Right renal cortex interstitium (tissue), 3 donors: ENCODE data around the gene RPTOR. TPM values are rescaled to one million over a fixed set of nuclear protein-coding genes. Genes with fewer than 3 reads are reported as not detected.
"Not testable (repeated sequence)": the region's sequence is repeated elsewhere in the genome, so short reads cannot be mapped to it uniquely, and the experiment has no call there.

ENCODE experiments used
- DNase-seq, 3 donors: peaks; one replicate each; pipeline ENCODE4 v3.0.0-alpha.2; 2013; ENCODE audit warnings: low read depth in 3 of 3, low spot score in 2 of 3
- polyA plus RNA-seq, 3 donors: library from polyadenylated mRNA; unstranded; fragments of 120-200 nt; gene quantifications; one replicate each; pipeline ENCODE4 v1.2.1, GENCODE V29; 2013; ENCODE audit not compliant: insufficient read length in 3 of 3

RPTOR gene
- polyA plus RNA-seq, 3 donors: 16.7 to 18.7 (median 17.1) TPM

DNA sequence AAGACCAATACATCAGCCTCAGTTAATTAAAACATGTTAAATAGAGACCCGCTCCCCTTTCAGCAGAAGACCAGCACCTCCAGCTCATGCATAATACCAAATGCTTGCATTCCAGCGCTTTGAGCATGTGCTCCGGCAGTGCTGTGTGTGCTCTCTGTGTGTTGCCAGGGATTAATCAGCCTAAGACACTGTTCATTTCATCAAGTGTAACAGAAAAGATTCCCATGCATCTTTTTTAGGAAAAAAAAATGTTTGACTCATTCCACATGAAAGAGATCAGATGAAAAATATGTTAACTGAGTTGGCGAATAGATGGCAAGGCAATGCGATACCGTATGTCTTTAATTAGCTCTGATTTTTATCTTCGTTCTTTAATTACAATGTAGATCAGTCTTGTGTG is 187.6 kb downstream of the RPTOR start:
- DNase-seq: no peak

DNA sequence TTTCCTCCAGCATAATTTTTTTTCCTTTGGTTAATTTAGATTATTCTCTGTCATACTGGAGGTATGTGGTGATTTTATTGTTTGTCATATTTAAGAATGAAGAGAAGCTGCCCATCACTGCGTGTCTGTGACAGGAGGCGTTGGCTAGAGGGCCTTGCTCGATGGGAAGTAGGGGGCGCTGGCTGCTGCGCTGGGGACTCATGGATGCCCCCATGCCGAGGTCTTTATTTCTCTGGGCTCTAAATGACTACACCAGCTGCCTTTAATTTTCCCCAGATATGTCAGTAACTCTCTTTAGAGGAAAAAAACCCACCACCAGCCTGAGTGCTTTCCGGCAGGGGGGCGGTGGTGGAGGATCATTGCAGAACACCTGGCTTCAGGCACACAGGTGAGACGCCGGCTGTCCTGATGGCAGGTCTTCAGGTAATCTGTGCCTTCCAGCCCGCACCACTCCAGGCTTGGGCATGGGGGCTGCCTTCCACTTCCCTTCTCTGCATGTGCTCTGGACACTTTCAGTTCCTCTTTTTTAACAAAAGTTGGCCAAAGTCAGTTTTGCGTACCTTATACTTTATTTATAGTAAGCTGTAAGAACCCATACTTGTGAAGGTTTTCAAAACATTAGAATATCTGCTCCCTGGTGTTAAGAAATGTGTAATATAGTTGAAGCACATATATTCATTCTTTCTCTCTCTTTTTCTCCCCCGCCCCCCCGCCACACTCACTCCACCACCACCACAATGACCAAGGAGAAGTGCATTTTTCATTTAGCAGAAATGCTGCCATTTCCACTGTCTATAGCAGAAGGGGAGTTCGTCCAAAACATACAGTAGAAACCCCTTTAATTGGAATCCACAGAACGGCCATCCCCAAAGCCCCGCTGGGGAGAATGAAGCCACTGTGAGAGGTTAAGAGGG is 192.7 kb downstream of the RPTOR start:
- DNase-seq: no peak

DNA sequence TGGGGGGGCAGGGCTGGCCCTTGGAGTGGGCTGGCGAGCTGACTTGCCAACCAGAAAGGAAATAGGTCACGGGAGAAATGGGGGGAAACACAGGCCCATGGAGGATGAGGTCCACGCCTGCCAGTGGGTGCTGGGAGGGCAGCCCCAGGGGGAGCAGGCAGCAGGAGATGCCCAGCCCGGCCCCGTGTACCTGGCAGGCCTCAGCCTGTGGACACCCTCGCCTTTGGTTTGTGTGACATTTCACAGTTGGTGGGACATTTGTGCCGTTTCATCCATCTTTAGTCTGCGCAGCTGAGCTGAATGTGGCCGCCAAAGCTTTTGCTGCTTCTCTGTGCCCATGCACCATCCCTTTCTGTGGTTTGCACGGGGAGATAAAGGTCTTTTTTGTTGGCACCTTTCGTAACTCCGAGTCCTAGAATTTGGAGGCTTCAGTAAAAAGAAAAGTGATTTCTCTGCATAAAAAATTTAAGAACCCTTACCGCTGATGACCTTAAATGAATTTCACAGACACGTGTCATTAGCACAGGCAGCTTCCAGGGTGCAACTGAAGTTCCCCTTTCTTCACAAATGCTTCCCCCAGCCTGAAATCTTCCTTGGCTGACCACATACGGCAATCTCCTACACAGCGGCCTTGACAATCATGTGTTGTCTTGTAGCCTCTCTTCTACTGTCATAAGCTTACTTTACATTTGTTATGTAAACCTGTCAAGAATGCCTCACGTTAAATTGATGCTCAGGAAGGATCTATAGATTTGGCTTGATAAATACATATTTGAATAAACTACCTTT is 193.6 kb downstream of the RPTOR start:
- no peak for DNase-seq

DNA sequence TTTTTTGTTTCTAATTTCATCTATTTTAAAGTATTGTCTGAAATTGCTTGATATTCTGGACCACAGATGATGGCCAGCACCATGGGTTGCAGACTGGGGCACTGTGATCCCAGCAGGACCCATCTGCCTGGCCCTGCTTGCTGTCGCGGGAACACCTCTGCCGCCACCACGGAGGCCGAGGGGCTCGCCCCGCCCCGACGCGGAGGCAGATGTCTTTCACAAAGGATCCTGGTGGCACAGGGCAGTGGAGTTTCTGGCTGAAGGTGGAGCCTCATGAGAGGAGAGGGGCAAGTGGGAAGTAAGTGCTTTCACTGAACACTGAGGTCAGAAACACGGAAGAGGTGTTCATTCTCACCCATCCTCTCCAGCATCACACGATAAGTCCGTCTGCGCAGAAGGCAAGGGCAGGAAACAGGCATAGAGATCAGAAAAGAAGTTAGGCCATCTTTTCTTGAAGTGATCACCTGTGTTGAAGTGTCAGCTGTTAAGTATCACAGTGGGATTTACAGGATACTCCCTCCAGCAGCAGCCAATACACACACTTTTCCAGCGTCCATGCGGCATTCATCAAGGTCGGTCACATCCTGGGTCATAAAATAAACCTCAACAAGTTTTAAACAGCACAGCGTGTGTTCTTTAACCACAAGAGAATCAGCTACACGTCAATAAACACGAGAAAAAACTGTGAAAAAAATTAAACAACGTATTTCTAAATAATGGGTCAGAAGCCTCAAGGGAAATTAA is 194.5 kb downstream of the RPTOR start:
- no peak for DNase-seq

DNA sequence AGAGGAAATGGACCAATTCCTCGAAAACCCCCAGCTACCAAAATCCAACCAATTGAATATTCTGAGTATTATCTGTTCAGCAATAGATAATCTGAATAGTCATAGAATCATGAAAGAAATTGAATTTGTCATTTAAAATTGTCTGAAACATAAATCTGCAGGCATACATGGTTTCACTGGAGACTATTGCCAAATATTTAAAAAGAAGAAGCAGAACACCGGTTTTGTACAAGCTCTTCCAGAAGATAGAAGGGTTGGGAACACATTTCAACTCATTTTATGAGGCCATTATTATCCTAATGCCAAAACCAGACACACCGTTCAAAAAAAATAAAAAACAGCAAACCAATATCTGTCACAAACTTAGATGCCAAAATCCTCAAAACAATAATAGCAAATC is 195.5 kb downstream of the RPTOR start:
- no peak for DNase-seq

DNA sequence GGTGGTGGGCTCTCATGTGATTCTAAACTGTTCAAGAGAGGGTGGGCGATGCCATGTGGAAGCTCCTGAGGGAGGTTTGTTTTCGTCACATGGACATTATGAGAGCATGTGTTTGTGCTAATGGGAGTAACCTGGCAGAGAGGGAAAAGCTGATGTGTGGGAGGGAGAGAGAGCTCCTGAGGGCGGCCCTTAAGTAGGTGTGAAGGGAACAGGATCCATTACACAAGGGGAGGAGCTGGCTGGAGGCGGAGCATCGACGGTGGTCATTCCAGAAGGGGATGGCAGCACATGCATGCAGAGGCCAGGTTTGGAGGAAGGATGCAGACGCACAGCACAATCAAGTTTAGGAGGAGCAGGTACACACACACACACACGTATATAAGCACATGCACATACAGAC is 197.5 kb downstream of the RPTOR start:
- no peak for DNase-seq

DNA sequence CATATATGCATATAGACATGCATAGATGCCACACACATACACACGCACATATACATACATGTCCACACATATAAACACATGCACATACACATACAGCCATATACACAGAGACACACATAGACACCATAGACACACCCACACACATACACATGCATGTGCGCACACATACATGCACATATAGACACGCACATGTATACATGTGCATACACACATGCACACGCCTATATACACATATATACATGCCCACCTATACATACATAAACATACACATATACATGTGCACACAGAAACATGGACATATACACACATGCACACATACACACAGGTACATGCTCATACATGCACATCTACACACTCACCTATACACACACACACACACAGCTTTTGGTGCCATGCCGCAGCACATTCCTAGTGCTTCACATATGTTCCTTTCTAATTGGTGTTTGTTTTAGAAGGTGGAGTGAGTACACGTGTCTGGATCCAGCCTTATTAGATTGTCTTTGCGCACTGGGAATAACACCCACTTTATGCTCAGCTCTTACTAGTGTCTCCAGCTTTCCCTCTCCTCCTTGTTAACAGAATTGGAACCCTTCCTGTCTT is 198.0 kb downstream of the RPTOR start:
- DNase-seq: no peak

DNA sequence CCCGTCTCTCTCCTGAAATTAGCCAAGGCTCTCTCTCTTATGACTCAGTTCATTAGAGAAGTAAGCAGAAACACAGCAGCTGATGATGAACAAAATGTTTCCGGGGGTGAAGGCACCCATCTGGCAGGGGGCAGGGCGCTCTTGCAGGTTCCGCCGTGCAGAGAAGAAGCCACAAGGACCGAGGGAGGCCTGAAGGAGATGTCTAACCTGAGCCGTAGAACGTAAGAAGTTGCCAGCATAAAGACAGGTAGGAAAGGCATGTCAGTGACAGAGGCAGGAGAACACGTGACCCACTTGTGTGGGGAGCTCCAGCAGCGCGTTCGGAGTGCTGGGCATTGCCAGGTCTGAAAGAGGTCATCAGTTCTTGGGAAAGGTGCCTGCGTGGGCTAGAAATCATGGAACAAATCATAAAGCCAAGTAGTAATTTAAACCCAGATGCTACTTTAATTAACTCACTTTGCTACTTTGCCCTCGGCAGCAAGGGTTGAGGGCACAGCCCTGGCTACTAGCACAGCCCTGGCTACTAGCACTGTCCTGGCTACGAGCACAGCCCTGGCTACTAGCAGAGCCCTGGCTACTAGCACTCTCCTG is 198.6 kb downstream of the RPTOR start:
- DNase-seq: no peak

DNA sequence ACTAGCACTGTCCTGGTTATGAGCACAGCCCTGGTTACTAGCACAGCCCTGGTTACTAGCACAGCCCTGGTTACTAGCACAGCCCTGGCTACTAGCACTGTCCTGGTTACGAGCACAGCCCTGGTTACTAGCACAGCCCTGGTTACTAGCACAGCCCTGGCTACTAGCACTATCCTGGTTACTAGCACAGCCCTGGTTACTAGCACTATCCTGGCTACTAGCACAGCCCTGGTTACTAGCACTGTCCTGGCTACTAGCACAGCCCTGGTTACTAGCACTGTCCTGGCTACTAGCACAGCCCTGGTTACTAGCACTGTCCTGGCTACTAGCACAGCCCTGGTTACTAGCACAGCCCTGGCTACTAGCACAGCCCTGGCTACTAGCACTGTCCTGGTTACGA is 199.3 kb downstream of the RPTOR start:
- not testable (repeated sequence) for DNase-seq

DNA sequence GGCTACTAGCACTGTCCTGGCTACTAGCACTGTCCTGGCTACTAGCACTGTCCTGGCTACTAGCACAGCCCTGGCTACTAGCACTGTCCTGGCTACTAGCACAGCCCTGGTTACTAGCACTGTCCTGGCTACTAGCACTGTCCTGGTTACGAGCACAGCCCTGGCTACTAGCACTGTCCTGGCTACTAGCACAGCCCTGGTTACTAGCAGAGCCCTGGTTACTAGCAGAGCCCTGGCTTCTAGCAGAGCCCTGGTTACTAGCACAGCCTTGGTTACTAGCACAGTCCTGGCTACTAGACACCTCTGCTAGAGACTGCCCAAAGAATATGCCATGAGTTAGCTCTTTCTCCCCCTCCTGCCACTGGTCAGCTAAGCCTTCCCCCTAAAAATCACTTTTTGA is 200.1 kb downstream of the RPTOR start:
- not testable (repeated sequence) for DNase-seq

DNA sequence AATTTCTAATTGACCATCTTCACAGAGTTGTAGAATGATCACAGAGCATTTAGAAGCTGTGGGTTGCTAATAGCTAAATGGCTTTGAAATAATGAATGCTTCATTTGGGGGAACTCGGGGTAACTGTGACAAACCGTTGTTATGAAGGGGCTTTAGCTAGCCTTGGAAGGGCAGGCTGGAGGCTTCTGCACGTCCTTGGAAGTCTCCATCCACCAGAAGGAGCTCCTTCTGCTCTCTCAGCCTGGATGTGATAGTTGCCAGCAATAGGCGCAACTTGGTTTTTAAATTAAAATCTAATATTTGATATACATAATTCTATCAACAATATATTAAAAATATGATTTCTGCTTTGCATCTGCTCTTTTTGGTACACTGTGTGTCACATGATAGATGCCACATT is 200.5 kb downstream of the RPTOR start:
- no peak for DNase-seq

DNA sequence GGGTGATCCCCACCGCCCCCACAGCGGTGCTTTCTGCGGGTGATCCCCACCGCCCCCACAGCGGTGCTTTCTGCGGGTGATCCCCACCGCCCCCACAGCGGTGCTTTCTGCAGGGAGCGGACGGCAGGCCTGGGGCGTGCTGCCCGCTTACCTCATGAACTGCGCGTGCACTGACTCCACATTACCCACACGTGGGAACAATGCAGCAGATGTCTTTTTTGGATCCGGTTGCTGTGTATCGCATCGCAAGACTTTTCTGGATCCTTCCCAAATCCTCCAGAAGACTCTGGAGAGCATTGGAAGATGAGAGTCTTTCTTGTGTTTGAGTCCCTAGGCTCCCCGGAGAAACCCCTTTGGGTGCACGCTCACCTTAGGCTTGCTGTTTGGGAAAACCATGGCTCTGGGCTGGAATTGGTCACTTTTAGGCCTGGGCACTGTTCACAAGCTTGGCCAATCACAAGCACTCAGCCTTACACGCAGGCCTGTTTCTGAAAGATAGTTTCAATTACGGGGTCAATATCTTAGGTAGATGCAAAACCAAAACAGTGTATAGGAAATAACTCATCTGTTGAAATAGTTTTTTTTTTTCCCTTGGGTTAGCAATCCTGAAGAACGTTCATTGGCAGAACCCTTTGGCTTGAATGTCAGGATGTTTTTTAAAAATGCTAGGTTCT is 201.8 kb downstream of the RPTOR start:
- DNase-seq: no peak

DNA sequence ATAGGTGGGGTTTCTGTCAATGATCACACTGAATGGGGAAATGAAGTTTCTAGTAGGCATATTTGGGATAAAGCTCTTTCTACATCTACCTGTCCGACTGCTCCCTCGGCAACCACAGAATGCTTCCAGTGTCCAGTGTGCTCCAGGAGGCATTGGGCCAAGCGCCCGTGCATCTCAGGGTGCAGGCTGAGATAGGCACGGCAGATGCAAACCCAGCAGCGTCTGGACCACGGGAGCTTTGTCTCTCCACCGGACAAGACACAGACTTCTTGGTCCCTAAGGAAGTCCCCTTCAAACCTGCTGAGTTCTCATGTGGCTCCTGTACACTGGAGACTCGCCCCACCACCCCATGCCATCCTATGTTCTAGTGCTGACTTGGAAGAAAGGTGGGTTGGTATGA is 202.8 kb downstream of the RPTOR start:
- DNase-seq: no peak

DNA sequence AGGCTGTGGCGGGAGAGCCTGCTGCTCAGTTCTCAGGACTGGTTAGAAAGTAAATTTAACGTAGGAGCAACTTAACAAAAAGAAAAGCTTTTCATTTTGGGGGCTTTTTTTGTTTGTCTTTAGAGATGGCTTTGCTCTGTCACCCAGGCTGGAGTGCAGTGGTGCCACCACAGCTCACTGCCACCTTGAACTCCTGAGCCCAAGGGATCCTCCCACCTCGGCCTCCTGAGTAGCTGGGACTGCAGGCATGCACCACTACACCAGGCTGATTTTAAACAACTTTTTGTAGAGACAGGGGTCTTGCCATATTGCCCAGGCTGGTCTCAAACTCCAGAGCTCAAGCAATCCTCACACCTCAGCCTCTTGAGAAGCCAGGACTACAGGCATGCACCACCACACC is 205.0 kb downstream of the RPTOR start:
- no peak for DNase-seq

DNA sequence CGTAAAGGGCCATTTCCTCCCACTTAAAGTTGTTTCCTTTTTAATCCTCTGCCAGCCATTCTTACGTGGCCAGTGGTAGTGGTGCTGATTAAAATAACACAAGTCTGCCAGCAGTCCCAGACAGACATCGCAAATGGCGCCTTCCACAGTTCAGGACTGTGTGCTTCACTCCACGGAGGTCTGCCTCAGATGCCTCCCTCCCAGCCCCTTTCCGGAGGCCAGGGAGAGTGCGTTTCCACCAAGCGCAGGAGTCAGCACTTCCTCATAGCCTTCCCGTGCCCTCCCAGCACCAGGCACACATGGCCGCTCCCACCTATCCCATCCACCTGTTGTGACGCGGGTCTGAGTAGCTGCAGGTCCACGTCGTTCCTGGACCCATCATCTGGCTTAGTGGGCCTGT is 205.6 kb downstream of the RPTOR start:
- DNase-seq: no peak

DNA sequence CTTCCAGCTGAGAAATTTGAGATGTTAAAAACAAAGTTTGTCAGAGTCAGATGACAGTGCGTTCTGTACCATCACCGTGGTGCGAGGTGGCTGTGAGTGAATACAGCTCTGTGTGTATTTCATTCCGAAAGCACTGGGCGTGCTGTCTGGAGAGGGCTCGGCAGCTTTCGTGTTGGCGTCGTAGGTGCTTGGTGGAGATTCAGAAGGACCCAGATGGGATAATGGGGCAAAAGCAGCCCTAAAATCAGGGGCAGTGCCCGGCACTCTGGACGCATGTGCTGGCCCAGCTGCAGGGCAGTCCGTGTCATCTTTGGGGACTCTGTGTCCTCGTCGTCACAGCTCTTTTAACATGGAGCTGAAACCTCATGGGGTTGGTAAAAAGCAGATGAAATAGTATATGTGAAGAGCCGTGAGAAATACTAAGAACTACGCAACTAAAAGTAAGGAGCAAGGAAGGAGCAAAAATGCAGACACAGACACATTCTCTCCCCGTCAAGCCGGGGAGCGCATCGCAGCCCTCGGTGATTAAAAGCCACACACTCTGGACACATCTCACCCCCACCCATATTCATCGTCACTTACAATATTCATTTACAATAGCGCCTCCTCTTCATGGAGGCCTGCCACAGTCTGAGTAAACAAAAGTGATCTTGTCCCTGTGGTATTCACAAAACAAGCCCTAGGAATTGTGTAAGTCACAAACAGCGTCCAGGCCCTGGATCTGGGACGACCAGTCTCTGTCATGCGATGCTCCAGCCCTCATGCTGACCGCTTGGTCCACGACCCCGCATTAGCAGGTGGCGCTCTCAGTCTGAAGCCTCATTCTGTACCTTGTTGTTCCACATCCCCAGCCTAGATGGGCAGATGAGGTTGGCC is 206.7 kb downstream of the RPTOR start:
- no peak for DNase-seq

DNA sequence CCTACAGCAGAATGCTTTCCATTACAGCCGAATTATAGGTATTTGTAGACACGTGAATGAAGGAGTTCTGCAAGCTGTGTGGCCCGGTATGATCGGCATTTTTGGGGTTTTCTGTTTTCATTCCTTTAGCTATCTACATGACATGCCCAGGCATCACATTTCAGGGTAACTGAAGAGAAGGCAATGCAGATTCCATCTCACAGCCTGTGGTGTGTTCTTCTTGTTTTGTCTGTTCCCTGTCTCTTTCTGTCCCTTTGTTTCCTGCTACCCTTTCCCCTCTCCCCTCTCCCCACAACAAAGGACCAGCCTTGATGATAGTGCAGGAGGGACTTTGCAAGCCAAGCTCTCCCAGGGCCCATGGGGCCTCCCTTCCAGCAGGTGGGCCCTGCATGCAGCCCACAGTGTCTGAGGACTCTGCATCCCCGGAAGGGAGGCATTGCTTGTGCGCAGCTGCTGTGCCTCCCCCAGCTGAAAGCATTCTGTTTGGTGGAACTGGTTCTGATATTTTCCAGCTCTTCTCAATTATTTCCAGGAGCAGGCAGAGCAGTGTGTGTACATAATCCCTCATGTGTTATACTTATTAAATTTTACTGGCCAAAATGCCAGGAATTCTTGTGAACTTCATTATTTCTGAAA is 207.4 kb downstream of the RPTOR start:
- DNase-seq: no peak

DNA sequence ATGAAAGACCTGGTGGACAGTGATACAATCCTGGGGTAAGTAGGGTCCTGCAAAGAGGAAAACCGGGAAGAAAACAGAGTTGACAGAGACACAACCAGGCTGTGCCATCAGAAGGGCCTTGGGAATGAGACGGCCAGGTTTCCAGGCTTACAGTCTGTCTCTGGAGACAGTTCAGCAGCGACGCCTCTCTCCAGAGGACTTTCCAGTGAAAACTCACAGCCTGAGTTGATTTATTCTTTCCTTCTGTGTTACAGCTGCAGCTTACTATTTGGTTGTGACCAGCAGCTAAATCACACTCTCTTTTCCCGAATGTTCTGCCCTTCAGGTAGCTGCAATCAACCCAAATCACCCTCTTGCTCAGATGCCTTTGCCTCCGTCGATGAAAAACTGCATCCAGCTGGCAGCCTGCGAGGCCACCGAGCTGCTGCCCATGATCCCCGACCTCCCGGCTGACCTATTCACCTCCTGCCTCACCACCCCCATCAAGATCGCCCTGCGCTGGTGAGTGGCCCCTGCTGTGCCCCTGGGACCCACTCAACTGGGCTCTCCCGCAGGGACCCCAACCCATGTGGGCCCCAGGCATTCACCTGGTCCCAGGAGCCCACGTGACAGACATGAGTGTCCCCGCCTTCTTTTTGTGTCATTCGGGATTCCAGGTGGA is 209.2 kb downstream of the RPTOR start:
- no peak for DNase-seq
